ENCODE results near the gene WDR62.

GRCh38 chr19:36026091-36026876, 28.4 kb upstream of the WDR62 start:
- TF ChIP-seq RAD21 (IDR thresholded peaks at IDR 0.05 in 1 of 2, conservative IDR thresholded peaks at IDR 0.05 in 1 of 2; ENCODE audit: low read depth in 2 of 2, low read length in 2 of 2) (no peak), TAF1 (IDR thresholded peaks at IDR 0.05; ENCODE audit: low read depth, low read length) (no peak), CTCF (IDR thresholded peaks at IDR 0.05; ENCODE audit: control extremely low read depth in 1 of 3, insufficient read depth in 1 of 3, low read depth in 1 of 3, low read length in 3 of 3) (no peak), POLR2AphosphoS5 (IDR thresholded peaks at IDR 0.05; ENCODE audit: low read depth, low read length) (no peak), EZH2 (IDR thresholded peaks at IDR 0.05; ENCODE audit: low read depth, low read length, severe bottlenecking) (no peak), JUND (IDR thresholded peaks at IDR 0.05; ENCODE audit: low read length) (no peak), POLR2A (IDR thresholded peaks at IDR 0.05; ENCODE audit: control extremely low read depth in 1 of 2, low read depth in 2 of 2, low read length in 2 of 2) (no peak)
